HepG2 (cell line): ENCODE results near the gene ZC3H7B. TPM values are rescaled to one million over a fixed set of nuclear protein-coding genes. Genes with fewer than 3 reads are reported as not detected.

Source experiments
- BCL6 ChIP-seq: IDR thresholded peaks from 2 replicates; pipeline ENCODE4 v1.6.1; 2016; ENCODE audit warnings: missing genetic modification reagents, missing compliant biosample characterization
- HHEX ChIP-seq: IDR thresholded peaks from 2 replicates; pipeline ENCODE4 v1.6.1; 2016; ENCODE audit warnings: control low read depth
- PLRG1 ChIP-seq: fragments of 450-650 bp; conservative IDR thresholded peaks from 2 replicates; pipeline ENCODE4 v1.6.1; 2016
- POGK ChIP-seq: sonication (generic); formaldehyde crosslinking; conservative IDR thresholded peaks from 2 replicates; pipeline ENCODE4 v1.8.0; 2022; ENCODE audit warnings: mild to moderate bottlenecking, moderate library complexity, missing genetic modification reagents
- RFX3 ChIP-seq: IDR thresholded peaks from 2 replicates; pipeline ENCODE4 v1.6.1; 2016; ENCODE audit warnings: missing biosample characterization, missing genetic modification reagents
- RXRA ChIP-seq: sonication (generic); formaldehyde crosslinking; IDR thresholded peaks from 2 replicates; pipeline ENCODE4 v1.5.1; 2020; ENCODE audit warnings: missing genetic modification reagents
- ZNF75D ChIP-seq: sonication (generic); formaldehyde crosslinking; IDR thresholded peaks from 2 replicates; pipeline ENCODE4 v1.8.1; 2023; ENCODE audit warnings: missing genetic modification reagents, mild to moderate bottlenecking, borderline replicate concordance
- ZSCAN21 ChIP-seq: sonication (generic); formaldehyde crosslinking; IDR thresholded peaks from 2 replicates; pipeline ENCODE4 v1.8.0; 2022; ENCODE audit warnings: mild to moderate bottlenecking, missing genetic modification reagents, moderate library complexity, borderline replicate concordance
- polyA plus RNA-seq, 8 experiments: library from polyadenylated mRNA; depleted of rRNA in 3 of 8; stranded (reverse) in 7 of 8; unstranded in 1 of 8; fragments of >200 nt; fragmentation: Illumina TruSeq in 4 of 8; extraction: Trizol in 4 of 8; gene quantifications; 2 replicates each; pipeline versions ENCODE4 v1.2.1 to v1.2.3, GENCODE V29; 2011 to 2016; ENCODE audit warnings: low read depth in 4 of 8, missing spikeins in 1 of 8, mixed read lengths in 1 of 8; ENCODE audit not compliant: insufficient read depth in 1 of 8
- total RNA-seq, 5 experiments: library from RNA; depleted of rRNA; stranded (reverse); fragments of >200 nt; fragmentation: Illumina TruSeq; extraction: Trizol; gene quantifications; 2 replicates each; pipeline ENCODE4 v1.2.3, GENCODE V29; 2016; ENCODE audit warnings: low read depth in 1 of 5
- TF ChIP-seq, protein P1 (sequence below): sonication (generic); formaldehyde crosslinking; IDR thresholded peaks from 2 replicates; pipeline ENCODE4 v1.4.0; 2020; ENCODE audit warnings: low read depth, mild to moderate bottlenecking, missing genetic modification reagents
- TF ChIP-seq, protein P2 (sequence below): sonication (generic); formaldehyde crosslinking; IDR thresholded peaks from 2 replicates; pipeline ENCODE4 v1.5.0; 2020; ENCODE audit warnings: missing genetic modification reagents
- TF ChIP-seq, protein P3 (sequence below): sonication (generic); formaldehyde crosslinking; IDR thresholded peaks from 2 replicates; pipeline ENCODE4 v1.8.0; 2022; ENCODE audit warnings: mild to moderate bottlenecking, missing genetic modification reagents, borderline replicate concordance
- TF ChIP-seq, protein P4 (sequence below): sonication (generic); formaldehyde crosslinking; IDR thresholded peaks from one replicate; pipeline ENCODE4 v1.5.1; 2020; ENCODE audit warnings: mild to moderate bottlenecking, missing genetic modification reagents; ENCODE audit errors: not compliant biosample characterization

Gene ZC3H7B
- total and polyA plus RNA-seq, 2 of the 13 experiments (the other 11 are each of a cell fraction or from before 2014, with no cell fraction given), result 26.4 to 37.2 TPM

- TF ChIP-seq, protein P1, sequence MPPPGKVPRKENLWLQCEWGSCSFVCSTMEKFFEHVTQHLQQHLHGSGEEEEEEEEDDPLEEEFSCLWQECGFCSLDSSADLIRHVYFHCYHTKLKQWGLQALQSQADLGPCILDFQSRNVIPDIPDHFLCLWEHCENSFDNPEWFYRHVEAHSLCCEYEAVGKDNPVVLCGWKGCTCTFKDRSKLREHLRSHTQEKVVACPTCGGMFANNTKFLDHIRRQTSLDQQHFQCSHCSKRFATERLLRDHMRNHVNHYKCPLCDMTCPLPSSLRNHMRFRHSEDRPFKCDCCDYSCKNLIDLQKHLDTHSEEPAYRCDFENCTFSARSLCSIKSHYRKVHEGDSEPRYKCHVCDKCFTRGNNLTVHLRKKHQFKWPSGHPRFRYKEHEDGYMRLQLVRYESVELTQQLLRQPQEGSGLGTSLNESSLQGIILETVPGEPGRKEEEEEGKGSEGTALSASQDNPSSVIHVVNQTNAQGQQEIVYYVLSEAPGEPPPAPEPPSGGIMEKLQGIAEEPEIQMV, result no peak
- TF ChIP-seq PLRG1 (no peak), RFX3 (CRISPR knock-in tag) (no peak), BCL6 (no peak), ZNF75D (no peak), ZSCAN21 (no peak), RXRA (CRISPR knock-in tag) (peak; percentile 94), POGK (CRISPR knock-in tag) (no peak), HHEX (CRISPR knock-in tag) (no peak)
- TF ChIP-seq, protein P2, sequence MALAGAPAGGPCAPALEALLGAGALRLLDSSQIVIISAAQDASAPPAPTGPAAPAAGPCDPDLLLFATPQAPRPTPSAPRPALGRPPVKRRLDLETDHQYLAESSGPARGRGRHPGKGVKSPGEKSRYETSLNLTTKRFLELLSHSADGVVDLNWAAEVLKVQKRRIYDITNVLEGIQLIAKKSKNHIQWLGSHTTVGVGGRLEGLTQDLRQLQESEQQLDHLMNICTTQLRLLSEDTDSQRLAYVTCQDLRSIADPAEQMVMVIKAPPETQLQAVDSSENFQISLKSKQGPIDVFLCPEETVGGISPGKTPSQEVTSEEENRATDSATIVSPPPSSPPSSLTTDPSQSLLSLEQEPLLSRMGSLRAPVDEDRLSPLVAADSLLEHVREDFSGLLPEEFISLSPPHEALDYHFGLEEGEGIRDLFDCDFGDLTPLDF (CRISPR knock-in tag), result no peak
- TF ChIP-seq, protein P3, sequence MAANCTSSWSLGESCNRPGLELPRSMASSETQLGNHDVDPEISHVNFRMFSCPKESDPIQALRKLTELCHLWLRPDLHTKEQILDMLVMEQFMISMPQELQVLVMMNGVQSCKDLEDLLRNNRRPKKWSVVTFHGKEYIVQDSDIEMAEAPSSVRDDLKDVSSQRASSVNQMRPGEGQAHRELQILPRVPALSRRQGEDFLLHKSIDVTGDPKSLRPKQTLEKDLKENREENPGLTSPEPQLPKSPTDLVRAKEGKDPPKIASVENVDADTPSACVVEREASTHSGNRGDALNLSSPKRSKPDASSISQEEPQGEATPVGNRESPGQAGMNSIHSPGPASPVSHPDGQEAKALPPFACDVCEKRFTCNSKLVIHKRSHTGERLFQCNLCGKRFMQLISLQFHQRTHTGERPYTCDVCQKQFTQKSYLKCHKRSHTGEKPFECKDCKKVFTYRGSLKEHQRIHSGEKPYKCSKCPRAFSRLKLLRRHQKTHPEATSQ (CRISPR knock-in tag), result no peak
- TF ChIP-seq, protein P4, sequence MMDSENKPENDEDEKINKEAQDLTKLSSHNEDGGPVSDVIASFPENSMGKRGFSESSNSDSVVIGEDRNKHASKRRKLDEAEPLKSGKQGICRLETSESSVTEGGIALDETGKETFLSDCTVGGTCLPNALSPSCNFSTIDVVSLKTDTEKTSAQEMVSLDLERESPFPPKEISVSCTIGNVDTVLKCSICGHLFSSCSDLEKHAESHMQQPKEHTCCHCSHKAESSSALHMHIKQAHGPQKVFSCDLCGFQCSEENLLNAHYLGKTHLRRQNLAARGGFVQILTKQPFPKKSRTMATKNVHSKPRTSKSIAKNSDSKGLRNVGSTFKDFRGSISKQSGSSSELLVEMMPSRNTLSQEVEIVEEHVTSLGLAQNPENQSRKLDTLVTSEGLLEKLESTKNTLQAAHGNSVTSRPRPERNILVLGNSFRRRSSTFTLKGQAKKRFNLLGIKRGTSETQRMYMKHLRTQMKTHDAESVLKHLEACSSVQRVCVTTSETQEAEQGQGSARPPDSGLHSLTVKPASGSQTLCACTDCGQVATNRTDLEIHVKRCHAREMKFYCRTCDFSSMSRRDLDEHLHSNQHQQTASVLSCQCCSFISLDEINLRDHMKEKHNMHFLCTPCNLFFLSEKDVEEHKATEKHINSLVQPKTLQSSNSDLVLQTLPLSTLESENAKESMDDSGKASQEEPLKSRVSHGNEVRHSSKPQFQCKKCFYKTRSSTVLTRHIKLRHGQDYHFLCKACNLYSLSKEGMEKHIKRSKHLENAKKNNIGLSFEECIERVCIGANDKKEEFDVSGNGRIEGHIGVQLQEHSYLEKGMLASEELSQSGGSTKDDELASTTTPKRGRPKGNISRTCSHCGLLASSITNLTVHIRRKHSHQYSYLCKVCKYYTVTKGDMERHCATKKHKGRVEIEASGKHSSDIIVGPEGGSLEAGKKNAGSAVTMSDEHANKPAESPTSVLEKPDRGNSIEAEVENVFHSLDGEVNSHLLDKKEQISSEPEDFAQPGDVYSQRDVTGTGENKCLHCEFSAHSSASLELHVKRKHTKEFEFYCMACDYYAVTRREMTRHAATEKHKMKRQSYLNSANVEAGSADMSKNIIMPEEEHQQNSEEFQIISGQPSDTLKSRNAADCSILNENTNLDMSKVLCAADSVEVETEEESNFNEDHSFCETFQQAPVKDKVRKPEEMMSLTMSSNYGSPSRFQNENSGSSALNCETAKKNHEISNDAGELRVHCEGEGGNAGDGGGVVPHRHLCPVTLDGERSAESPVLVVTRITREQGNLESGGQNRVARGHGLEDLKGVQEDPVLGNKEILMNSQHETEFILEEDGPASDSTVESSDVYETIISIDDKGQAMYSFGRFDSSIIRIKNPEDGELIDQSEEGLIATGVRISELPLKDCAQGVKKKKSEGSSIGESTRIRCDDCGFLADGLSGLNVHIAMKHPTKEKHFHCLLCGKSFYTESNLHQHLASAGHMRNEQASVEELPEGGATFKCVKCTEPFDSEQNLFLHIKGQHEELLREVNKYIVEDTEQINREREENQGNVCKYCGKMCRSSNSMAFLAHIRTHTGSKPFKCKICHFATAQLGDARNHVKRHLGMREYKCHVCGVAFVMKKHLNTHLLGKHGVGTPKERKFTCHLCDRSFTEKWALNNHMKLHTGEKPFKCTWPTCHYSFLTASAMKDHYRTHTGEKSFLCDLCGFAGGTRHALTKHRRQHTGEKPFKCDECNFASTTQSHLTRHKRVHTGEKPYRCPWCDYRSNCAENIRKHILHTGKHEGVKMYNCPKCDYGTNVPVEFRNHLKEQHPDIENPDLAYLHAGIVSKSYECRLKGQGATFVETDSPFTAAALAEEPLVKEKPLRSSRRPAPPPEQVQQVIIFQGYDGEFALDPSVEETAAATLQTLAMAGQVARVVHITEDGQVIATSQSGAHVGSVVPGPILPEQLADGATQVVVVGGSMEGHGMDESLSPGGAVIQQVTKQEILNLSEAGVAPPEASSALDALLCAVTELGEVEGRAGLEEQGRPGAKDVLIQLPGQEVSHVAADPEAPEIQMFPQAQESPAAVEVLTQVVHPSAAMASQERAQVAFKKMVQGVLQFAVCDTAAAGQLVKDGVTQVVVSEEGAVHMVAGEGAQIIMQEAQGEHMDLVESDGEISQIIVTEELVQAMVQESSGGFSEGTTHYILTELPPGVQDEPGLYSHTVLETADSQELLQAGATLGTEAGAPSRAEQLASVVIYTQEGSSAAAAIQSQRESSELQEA (CRISPR knock-in tag), result no peak
Observed at GRCh38 chr22:41380993-41381328, 79.6 kb downstream of the ZC3H7B start (continued).
